Measurements from ENCODE around the gene LCN6. TPM values are rescaled to one million over a fixed set of nuclear protein-coding genes. Genes with fewer than 3 reads are reported as not detected.

Gene LCN6
- total and polyA plus RNA-seq, 10 of the 15 experiments (the other 5 are each of a cell fraction or from before 2014, with no cell fraction given): not detected

- in situ Hi-C loops (cut with MboI): loop anchor here (5.0 kb wide), 1 partner anchor 242 kb away; no protein-coding TSS in a partner anchor
- peaks cover 2% of the 10 kb centered on the region; the same call in 1 of the 2 replicates for H4K20me1 ChIP-seq (ENCODE audit: control insufficient read depth, insufficient read depth)
- ChIA-PET CTCF (interaction anchor here (3.3 kb wide), 1 partner anchor 240 kb away, joined by 27 read pairs; no protein-coding TSS in a partner anchor), SMC1A (ENCODE audit: uncharacterized antibody, unreplicated experiment) (no interaction called here), RAD21 (ENCODE audit: unreplicated experiment) (no interaction called here), POLR2A (interaction anchor here (0.6 kb wide), 1 partner anchor 67 kb away, joined by 3 read pairs; no protein-coding TSS in a partner anchor)
- no peak overlapping the region for H3K9ac ChIP-seq (ENCODE audit: control insufficient read depth, insufficient read depth, low read length)
- intact Hi-C loops (cut with micrococcal nuclease; ENCODE audit: unreplicated experiment): loop anchor here (10.0 kb wide), 1 partner anchor 150 kb away; the partner anchor contains the start of genes C8G and FBXW5
- H3K4me1 ChIP-seq (ENCODE audit: control insufficient read depth, insufficient read depth, low read length): peaks cover 11% of the 10 kb centered on the region
- ATAC-seq: no peak
- peaks cover 2% of the 10 kb centered on the region; the same call in 1 of the 2 replicates for H3K79me2 ChIP-seq (ENCODE audit: control insufficient read depth, insufficient read depth, low read length)
- no peaks in the 10 kb centered on the region for H3K36me3 ChIP-seq (ENCODE audit: control insufficient read depth in 2 of 2, insufficient read depth in 2 of 2, low read length in 1 of 2)
- H3K9me3 ChIP-seq (replicated peaks; ENCODE audit: control insufficient read depth, insufficient read depth, low read length): no peaks in the 10 kb centered on the region
- no peak overlapping the region for H3K4me2 ChIP-seq (ENCODE audit: control insufficient read depth, insufficient read depth)
- H3K4me3 ChIP-seq: no peak overlapping the region
- no peak for DNase-seq (ENCODE audit: low read depth, low spot score)
- no peak for FAIRE-seq
- 61% methylated on average over 6 of the region's 6 CpGs for WGBS (ENCODE audit: insufficient coverage, insufficient replicate concordance, low lambda C conversion rate, missing lambda C conversion rate)
- no peak overlapping the region for H3K27ac ChIP-seq (ENCODE audit: control insufficient read depth, insufficient read depth)
- BruUV-seq (replicated peaks): no TSS peak
- H3K27me3 ChIP-seq (replicated peaks in 1 of 2; ENCODE audit: control insufficient read depth in 2 of 2, insufficient read depth in 2 of 2, low read length in 1 of 2): no peaks in the 10 kb centered on the region
- no peak overlapping the region for H2AFZ ChIP-seq (ENCODE audit: control insufficient read depth, low read depth, low read length)
- TF ChIP-seq NR2F1 (conservative IDR thresholded peaks at IDR 0.05) (peak; percentile 19; the same call in 1 of the 2 replicates), SIN3A (IDR thresholded peaks at IDR 0.05; ENCODE audit: low read depth, low read length) (no peak)
These were observed 46.6 kb upstream of the LCN6 start for GRCh38 chr9:136795000-136795348.

- ChIA-PET POLR2A (interaction anchor here (0.5 to 1.3 kb wide), 3 partner anchors 24 to 241 kb away, joined by 3 to 4 read pairs (median 3); no protein-coding TSS in a partner anchor), CTCF (interaction anchor here (0.9 to 3.3 kb wide), 4 partner anchors 12 to 274 kb away, joined by 5 to 27 read pairs (median 6); no protein-coding TSS in a partner anchor), RAD21 (ENCODE audit: unreplicated experiment) (interaction anchor here (0.8 to 1.2 kb wide), 3 partner anchors 18 to 241 kb away, joined by 3 read pairs; partner anchors contain the start of gene AJM1), SMC1A (ENCODE audit: uncharacterized antibody, unreplicated experiment) (no interaction called here)
- peaks cover 7% of the 10 kb centered on the region for H3K4me1 ChIP-seq (ENCODE audit: control insufficient read depth, insufficient read depth, low read length)
- H3K4me3 ChIP-seq: no peak overlapping the region
- ATAC-seq (no peak), DNase-seq (ENCODE audit: low read depth, low spot score) (no peak), FAIRE-seq (no peak)
- intact Hi-C loops (cut with micrococcal nuclease; ENCODE audit: unreplicated experiment) (loop anchor here (10.0 kb wide), 1 partner anchor 150 kb away; the partner anchor contains the start of genes C8G and FBXW5), in situ Hi-C loops (cut with MboI) (no loop called here)
- H3K36me3 ChIP-seq (ENCODE audit: control insufficient read depth in 2 of 2, insufficient read depth in 2 of 2, low read length in 1 of 2): no peaks in the 10 kb centered on the region
- H3K27me3 ChIP-seq (replicated peaks in 1 of 2; ENCODE audit: control insufficient read depth in 2 of 2, insufficient read depth in 2 of 2, low read length in 1 of 2): no peaks in the 10 kb centered on the region
- BruUV-seq (replicated peaks): no TSS peak
- peaks cover 2% of the 10 kb centered on the region; the same call in 1 of the 2 replicates for H3K79me2 ChIP-seq (ENCODE audit: control insufficient read depth, insufficient read depth, low read length)
- H2AFZ ChIP-seq (ENCODE audit: control insufficient read depth, low read depth, low read length): no peak overlapping the region
- no peak overlapping the region for H3K27ac ChIP-seq (ENCODE audit: control insufficient read depth, insufficient read depth)
- TF ChIP-seq CEBPB (IDR thresholded peaks at IDR 0.05; ENCODE audit: borderline replicate concordance in 1 of 2, low read depth in 2 of 2, low read length in 2 of 2): no peak
- no peak overlapping the region for H3K4me2 ChIP-seq (ENCODE audit: control insufficient read depth, insufficient read depth)
- H3K9me3 ChIP-seq (replicated peaks; ENCODE audit: control insufficient read depth, insufficient read depth, low read length): no peaks in the 10 kb centered on the region
- WGBS (ENCODE audit: insufficient coverage, insufficient replicate concordance, low lambda C conversion rate, missing lambda C conversion rate): 72% methylated on average over 14 of the region's 14 CpGs
- no peak overlapping the region for H3K9ac ChIP-seq (ENCODE audit: control insufficient read depth, insufficient read depth, low read length)
- peaks cover 2% of the 10 kb centered on the region; the same call in 1 of the 2 replicates for H4K20me1 ChIP-seq (ENCODE audit: control insufficient read depth, insufficient read depth)
These were observed 46.1 kb upstream of the LCN6 start for GRCh38 chr9:136794281-136794999.
